NCI-H2171 treated with DMSO at 0.1 percent for 48 hours (cell line): ENCODE results near the gene WFS1.
A peak's percentile ranks its signal among the peaks of the same experiment; 100 is the strongest.

ENCODE experiments used
- DNase-seq: peaks from one replicate; lab custom pipeline; 2025; lab: John Stamatoyannopoulos, UW

WFS1 gene

DNA sequence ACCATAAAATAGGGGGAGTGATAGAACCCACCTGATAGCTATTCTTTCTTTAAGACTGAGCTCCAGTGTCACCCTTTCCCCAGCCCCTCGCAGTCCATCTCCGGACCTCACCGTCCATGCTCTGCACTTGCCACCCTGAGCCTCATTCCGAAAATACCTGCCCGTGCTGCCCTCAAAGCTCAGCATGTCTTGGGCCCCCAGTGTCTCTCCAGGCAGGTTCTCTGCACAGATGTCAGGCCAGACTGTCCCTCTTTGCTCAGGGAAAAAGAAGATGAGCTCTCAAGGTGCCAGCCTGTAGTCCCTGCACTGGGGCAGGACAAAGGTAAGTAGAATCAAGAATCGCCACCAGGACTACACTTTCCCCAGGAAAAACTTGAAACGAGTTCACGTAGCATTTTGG lies 9.8 kb upstream of the WFS1 start:
- no peak for DNase-seq

GRCh38 chr4:6262176-6262575 lies 7.5 kb upstream of the WFS1 start:
- no peak for DNase-seq

DNA sequence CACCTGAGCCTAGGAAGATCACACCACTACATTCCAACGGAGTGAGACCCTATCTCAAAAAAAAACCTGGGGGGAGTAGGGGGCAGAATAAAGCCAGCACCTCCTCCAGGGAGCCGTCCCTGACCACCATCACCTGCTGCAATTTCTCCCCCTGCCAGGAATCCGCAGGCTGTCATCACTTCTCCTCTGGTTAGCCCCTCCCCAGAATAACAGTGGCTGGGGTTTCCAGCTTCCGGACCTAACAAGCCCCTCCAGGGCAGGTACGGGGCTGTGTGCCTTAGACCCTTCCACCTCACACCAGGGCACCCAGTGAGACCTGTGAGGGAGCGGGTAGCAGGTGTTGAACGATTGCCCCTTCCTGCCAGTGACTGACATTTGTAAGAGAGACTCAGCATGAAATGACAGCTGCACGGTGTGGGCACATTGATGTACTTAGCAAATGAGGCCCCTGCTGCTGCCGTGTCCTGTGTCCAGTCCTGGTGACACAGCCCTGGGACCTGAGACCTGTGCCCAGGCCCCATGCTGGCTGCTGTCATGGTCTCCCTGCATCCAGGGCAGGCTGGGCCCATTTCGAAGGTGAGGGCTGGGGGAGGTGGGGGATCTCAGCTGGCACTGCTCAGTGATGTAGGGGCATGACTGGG lies 6.7 kb upstream of the WFS1 start:
- DNase-seq: no peak

DNA sequence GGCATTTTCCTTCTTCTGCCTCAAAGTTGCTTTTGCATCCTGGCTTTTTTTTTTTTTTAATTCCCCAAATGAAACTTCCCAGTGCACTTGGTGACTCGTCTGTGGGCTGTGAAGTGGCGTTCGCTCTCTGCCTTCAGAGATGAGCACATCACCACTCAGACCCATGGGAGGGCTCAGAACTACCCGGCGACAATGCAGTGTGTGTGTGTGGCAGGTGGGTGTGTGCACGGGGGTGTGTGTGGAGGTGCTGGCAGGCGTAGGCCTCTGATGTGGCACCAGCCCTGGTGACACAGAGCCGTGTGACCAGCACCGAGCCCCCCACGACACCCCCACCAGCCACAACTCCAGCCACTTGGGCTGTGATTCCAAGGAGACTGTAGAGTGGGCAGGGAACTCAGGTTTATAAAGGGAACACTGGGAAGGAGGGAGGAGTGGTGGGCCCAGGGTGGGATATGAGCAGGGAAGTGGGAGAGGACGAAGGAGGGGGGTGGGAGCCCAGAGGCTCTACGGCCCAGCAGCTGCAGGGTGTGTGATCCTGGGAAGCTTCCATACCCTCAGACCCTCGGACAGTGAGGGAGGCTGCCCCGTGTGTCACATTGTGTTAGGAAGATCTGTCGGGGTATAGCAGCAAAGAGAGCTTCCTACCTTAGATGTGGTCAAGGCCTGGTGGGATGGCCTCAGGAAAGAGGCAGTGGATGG lies 6.0 kb upstream of the WFS1 start:
- DNase-seq: no peak

- DNase-seq: no peak
These were observed 5.5 kb upstream of the WFS1 start for GRCh38 chr4:6264225-6264540.

DNA sequence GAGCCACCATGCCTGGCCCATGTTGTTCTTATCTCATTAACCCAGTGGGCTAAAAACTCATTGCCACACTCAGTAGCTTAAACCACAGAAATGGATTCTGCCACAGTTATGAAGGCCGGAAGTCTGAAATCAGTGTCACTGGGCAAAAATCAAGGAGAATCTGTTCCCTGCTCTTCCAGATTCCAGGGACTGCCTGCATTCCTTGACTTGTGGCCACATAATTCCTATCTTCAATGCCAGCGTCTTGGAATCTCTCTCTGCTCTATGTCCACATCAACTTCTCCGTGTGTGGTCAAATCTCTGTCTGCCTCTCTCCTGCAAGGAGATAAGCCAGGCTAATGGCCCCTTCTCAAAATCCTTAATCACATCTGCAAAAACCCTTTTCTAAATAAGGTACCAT lies 4.1 kb upstream of the WFS1 start:
- DNase-seq: no peak

- DNase-seq: no peak
These were observed 2.1 kb upstream of the WFS1 start for GRCh38 chr4:6267573-6267972.

DNA sequence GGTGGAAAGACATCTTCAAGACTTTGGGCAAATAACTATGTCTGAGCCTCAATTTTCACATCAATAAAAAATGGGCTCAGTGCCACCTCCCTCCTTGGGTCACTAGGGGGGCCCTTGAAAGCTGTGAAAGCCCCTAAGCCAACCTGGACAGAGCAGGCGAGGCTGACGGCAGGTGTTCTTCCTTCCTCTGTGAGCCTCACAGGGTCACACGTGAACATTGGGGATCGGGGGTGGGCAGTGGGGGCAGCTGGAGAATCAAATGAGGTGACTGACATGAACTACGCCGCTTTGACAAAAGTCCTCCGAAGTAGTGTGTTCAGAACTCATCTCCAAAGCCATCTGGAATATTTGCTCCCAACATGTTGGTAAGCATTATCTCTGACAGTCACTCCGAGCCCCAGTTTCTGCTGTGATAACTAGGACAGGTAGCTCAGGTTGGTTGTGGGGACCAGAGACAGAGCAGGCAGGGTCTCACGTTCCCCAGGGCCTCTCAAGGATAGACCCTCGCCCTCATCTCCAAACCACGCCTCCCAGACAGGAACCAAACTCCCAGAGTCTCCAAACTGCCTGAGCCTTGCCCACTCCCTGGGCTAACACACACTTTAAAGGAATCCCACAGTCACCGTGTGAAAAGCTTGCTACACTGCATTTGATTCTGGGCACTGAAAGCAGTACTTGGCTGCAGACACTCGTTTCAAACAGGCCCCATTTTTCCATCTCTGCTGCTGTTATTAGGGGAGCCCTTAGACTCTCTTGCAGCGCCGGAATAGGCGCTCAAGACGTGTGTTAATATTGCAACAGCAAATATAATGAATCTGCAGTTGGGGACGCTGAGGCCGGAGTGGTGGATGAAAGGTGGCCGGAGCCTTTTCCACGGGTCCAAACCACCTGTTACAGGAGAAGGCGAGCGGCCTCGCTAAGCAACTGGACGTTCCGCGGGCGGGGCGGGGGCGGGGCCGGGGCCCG lies 717 bp upstream of the WFS1 start:
- no peak for DNase-seq

- no peak for DNase-seq
These were observed 1.0 kb downstream of the WFS1 start for GRCh38 chr4:6270636-6271121.

- no peak for DNase-seq
These were observed 1.6 kb downstream of the WFS1 start for GRCh38 chr4:6271206-6271605.

DNA sequence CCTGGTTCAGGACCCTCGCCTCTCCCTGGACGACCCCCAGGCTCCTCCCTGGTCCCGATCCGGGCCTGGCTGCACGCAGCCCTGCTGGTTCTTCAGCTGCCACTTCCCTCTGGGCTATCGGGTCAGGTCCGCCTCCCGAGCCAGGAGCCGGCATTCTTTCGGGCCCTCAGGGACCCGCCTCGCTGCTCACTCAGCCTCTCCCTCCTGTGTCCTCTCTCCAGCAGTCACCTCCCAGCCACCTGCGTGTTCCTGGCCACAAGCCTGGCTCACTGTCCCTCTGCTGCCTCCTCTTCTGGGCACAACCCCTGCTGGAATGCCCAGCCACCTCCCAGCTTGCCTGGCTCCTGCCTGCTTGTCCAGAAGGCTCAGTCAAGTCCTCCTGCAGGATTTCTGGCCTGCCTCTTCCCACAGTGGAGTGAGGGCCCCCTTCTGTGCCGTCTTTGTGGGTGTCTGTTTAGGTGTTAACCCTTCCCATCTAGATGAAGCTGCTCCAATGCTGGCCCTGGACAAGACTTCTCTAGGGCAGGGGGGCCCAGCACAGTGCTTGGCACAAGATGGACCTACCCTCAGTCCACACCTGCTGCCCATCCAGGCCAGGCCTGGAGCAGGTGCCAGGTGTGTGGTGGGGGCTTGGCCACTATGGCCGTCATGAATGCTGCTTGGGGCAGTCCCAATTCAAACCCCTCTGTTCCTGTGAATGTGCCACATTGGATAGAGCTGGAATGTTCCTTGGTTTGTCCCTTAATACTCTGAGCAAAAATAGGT lies 2.2 kb downstream of the WFS1 start:
- no peak for DNase-seq

DNA sequence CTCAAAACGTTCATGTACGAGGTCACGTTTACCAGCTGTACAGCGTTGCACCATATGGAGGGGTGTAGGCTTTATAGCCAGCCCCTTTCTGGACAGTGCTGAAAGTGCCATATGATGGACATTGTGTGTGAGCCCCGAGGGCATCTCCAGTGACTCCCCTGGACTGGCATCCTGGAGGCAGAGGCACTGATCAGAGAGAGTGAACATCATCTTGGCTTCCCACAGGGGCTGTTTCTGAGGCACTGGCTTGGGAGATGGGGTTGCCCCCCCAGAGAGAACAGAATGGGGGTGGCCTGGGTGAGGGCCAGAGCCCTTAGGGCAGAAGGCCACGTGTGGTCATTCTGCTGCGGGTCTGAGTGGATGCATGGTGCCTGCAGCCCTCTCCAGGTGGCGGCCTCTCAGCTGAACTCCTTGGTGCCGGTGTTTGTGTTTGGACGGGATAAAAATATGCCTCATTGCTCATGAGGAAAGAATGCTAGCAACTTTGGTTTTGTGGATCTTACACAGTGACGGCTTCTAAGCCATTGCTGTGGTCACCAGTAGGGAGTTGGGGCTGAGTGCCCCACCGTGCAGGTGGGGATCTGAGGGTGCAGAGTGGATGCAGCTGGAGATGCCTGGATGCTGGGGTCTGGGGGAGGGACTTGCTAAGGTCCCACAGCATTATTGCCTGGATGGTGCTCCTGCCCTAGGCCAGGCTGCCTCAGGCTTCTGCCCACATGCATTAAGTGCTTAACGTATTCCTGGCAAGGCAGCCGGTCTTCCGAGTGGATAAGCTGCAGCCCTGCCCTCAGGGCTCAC lies 3.4 kb downstream of the WFS1 start:
- DNase-seq: no peak

GRCh38 chr4:6273661-6273990 lies 4.0 kb downstream of the WFS1 start:
- DNase-seq: no peak

DNA sequence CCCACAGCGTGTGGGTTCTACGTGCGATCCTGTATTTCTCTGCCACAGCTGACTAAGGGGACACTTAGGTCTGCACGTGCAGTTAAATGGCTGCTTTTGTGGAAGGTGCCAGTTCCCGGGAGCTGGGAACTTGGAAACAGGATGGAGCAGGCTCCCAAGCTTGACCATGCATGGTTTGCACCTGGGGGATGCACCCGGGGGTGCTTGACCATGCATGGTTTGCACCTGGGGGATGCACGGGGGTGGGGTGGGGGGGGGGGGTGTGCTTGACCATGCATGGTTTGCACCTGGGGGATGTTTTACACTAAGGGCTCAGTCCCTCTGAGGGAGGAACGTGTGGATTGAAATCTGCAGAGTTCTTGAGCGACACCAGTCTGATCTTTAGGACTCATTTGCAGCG lies 5.7 kb downstream of the WFS1 start:
- no peak for DNase-seq

GRCh38 chr4:6275898-6276806 lies 6.5 kb downstream of the WFS1 start:
- DNase-seq: no peak

DNA sequence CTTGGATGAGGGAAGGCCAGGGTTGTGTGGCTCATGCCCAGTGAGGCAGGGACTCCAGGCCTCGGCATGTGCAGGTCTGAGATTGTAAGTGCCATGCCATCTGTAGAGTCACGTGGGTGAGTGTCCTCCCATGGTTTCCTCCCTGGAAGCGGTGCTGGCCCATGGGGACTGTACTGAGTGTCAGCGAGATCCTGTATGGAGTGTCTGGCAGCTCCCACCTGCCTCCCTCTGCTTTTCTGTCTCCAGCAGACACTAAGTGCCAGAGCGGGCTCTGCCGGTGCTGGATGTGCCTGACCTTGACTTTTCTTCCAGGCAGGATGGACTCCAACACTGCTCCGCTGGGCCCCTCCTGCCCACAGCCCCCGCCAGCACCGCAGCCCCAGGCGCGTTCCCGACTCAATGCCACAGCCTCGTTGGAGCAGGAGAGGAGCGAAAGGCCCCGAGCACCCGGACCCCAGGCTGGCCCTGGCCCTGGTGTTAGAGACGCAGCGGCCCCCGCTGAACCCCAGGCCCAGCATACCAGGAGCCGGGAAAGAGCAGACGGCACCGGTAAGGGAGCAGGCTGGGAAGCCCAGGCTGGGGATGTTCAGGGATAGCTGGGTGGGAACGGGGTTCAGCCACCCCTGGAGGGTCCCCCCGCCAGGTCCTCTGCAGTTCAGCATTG lies 7.6 kb downstream of the WFS1 start:
- DNase-seq: peak; percentile 39

GRCh38 chr4:6277935-6278800 lies 8.5 kb downstream of the WFS1 start:
- no peak for DNase-seq

DNA sequence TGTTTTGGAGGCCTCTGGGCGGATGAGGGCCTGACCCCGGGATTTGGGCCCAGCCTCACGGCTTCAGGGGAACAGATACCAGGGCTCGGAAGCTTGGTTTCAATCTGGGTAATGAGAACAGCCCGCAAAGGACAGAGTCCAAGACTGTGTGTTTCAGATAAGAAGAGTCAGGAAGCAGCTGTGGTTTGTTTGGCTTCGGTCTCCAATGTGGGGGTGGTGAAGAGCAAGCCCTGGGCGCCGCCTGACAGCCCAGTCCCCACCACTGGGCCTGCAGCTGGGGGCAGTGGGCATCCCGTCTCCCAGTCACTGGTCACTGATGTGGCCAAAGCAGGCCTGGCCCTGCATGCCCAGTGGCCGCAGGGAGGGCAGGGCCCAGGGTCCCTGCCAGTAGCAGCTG lies 9.1 kb downstream of the WFS1 start:
- DNase-seq: no peak
